K562 (cell line): ENCODE results near the gene PRSS53. TPM values are rescaled to one million over a fixed set of nuclear protein-coding genes. Genes with fewer than 3 reads are reported as not detected.

Experiments
- ATAC-seq: fragments of 200-7000 bp; cut with Tn5 transposase; 3 replicates; pipeline ENCODE4 v1.9.1; 2020; ENCODE audit warnings: moderate library complexity
- BruUV-seq: library from RNA; stranded (reverse); fragments of 400-500 nt; replicated peaks from 2 replicates; lab custom pipeline; 2021; lab: Mats Ljungman, UMichigan
- CTCF ChIA-PET: fragments of 300-600 bp; formaldehyde crosslinking; extraction: SDS; loops from one replicate; lab custom pipeline; 2021; ENCODE audit warnings: low intra/inter-chr PET ratio; lab: Yijun Ruan, JAX
- POLR2A ChIA-PET: fragments of 300-600, 350-650 bp; sonication (Branson Sonifier 250); formaldehyde crosslinking; extraction: SDS; loops from one replicate; lab custom pipeline; 2021; ENCODE audit warnings: antibody characterized with exemption, inconsistent platforms; lab: Yijun Ruan, JAX
- DNase-seq, 4 experiments: peaks; one replicate each; pipeline versions ENCODE4 v3.0.0 to v3.0.0-alpha.2; 2011 to 2018; ENCODE audit warnings: low spot score in 3 of 4, mixed read lengths in 3 of 4; ENCODE audit errors: extremely low read depth in 1 of 4
- FAIRE-seq: peaks from 2 replicates; lab custom pipeline; 2011; peaks lifted over from hg19 to GRCh38; lab: Jason Lieb, UNC
- H2AFZ ChIP-seq: 2 replicates; pipeline ENCODE4 v1.6.0; 2011; ENCODE audit warnings: low read depth, low read length, control low read depth, inconsistent platforms
- H3K27ac ChIP-seq: fragments of 200-600 bp; 3 replicates; pipeline ENCODE4 v1.8.0; 2011; ENCODE audit warnings: low read depth, mild to moderate bottlenecking, control low read depth, inconsistent platforms, low read length, moderate library complexity, mixed read lengths; ENCODE audit errors: extremely low read depth
- H3K27me3 ChIP-seq, 2 experiments: fragments of 300-600 bp in 1 of 2; 2 replicates in 1 of 2; 3 replicates in 1 of 2; pipeline versions ENCODE4 v1.6.0 to v1.8.0; 2011; ENCODE audit warnings: inconsistent platforms in 2 of 2, low read length in 2 of 2, mild to moderate bottlenecking in 1 of 2, mixed read lengths in 1 of 2, moderate library complexity in 1 of 2; ENCODE audit not compliant: control insufficient read depth in 2 of 2, insufficient read depth in 2 of 2
- H3K36me3 ChIP-seq: fragments of 300-600 bp; 3 replicates; pipeline ENCODE4 v1.8.0; 2011; ENCODE audit warnings: mild to moderate bottlenecking, low read length, inconsistent platforms; ENCODE audit not compliant: control insufficient read depth, insufficient read depth
- H3K4me1 ChIP-seq, 2 experiments: fragments of 200-600 bp in 1 of 2; replicated peaks in 1 of 2; 2 replicates in 1 of 2; 3 replicates in 1 of 2; pipeline versions ENCODE4 v1.5.1 to v1.8.0; 2011; ENCODE audit warnings: inconsistent platforms in 2 of 2, low read length in 2 of 2, mild to moderate bottlenecking in 1 of 2, mixed read lengths in 1 of 2, moderate library complexity in 1 of 2; ENCODE audit not compliant: control insufficient read depth in 2 of 2, insufficient read depth in 2 of 2
- H3K4me2 ChIP-seq: 2 replicates; pipeline ENCODE4 v1.6.1; 2011; ENCODE audit warnings: low read length, control low read depth, inconsistent platforms, mixed read lengths; ENCODE audit not compliant: insufficient read depth
- H3K4me3 ChIP-seq: fragments of 200-600 bp; sonication (generic), shearing (Covaris generic); 2 replicates; pipeline ENCODE4 v1.5.1; 2016; ENCODE audit warnings: control low read depth, inconsistent platforms
- H3K79me2 ChIP-seq: fragments of 200-600 bp; 3 replicates; pipeline ENCODE4 v1.8.0; 2011; ENCODE audit warnings: low read length, inconsistent platforms; ENCODE audit not compliant: control insufficient read depth, insufficient read depth
- H3K9ac ChIP-seq, 2 experiments: 2 replicates each; pipeline versions ENCODE4 v1.6.0 to v1.6.1; 2011; ENCODE audit warnings: low read depth in 2 of 2, low read length in 2 of 2, control low read depth in 1 of 2, inconsistent platforms in 1 of 2, mild to moderate bottlenecking in 1 of 2, mixed read lengths in 1 of 2; ENCODE audit not compliant: insufficient read depth in 1 of 2
- H3K9me1 ChIP-seq: one replicate; pipeline ENCODE4 v1.6.0; 2011; ENCODE audit warnings: inconsistent platforms, mild to moderate bottlenecking, low read length, moderate library complexity; ENCODE audit not compliant: control insufficient read depth, insufficient read depth
- H3K9me3 ChIP-seq: replicated peaks from 2 replicates; pipeline ENCODE4 v1.5.1; 2011; ENCODE audit warnings: low read depth, low read length, inconsistent platforms; ENCODE audit not compliant: control insufficient read depth, insufficient read depth
- H4K20me1 ChIP-seq: replicated peaks from 2 replicates; pipeline ENCODE4 v1.6.1; 2011; ENCODE audit warnings: low read length, inconsistent platforms, mixed read lengths; ENCODE audit not compliant: control insufficient read depth, insufficient read depth
- CHD7 ChIP-seq: fragments of 200-600 bp; sonication (generic); IDR thresholded peaks from one replicate; pipeline ENCODE4 v1.6.1; 2012; ENCODE audit warnings: mild to moderate bottlenecking, low read depth, low read length, inconsistent platforms
- EP400 ChIP-seq: fragments of 450-650 bp; IDR thresholded peaks from 2 replicates; pipeline ENCODE4 v1.6.1; 2017; ENCODE audit warnings: antibody characterized with exemption, mild to moderate bottlenecking, moderate library complexity
- NBN ChIP-seq: fragments of 450-650 bp; IDR thresholded peaks from 2 replicates; pipeline ENCODE4 v1.6.1; 2016; ENCODE audit warnings: low read depth, mild to moderate bottlenecking
- ZNF263 ChIP-seq: sonication (generic); formaldehyde crosslinking; IDR thresholded peaks from 2 replicates; pipeline ENCODE4 v1.8.0; 2022; ENCODE audit warnings: mild to moderate bottlenecking, missing genetic modification reagents, borderline replicate concordance
- ZNF717 ChIP-seq: fragments of 250-450 bp; sonication (Bioruptor Pico); IDR thresholded peaks from 2 replicates; pipeline ENCODE4 v1.5.0; 2021
- WGBS: fragments of 100-300 bp; shearing (Covaris generic); methylation state at CpG from one replicate; pipeline ENCODE4 v1.1.6; 2016; ENCODE audit warnings: low coverage, mixed read lengths; ENCODE audit not compliant: insufficient coverage; ENCODE audit errors: missing lambda C conversion rate; 5-methylcytosine and 5-hydroxymethylcytosine counted together
- in situ Hi-C: fragments of 300-500 bp; cut with MboI; formaldehyde crosslinking; loops from 4 replicates; pipeline ENCODE4 v1.15.0; 2018; ENCODE audit warnings: inconsistent platforms, mixed read lengths
- intact Hi-C: fragments of 100-400 bp; cut with micrococcal nuclease; formaldehyde crosslinking; loops from 2 replicates; pipeline ENCODE4 v1.14.2; 2022
- polyA plus RNA-seq, 8 experiments: library from polyadenylated mRNA; depleted of rRNA in 4 of 8; stranded (reverse) in 5 of 8; unstranded in 3 of 8; fragments of >200 nt; fragmentation: Nextera tagmentation in 2 of 8; fragmentation: Illumina TruSeq in 1 of 8; extraction: Ambion mirVana in 2 of 8; extraction: Trizol in 1 of 8; gene quantifications; 2 replicates each; pipeline versions ENCODE4 v1.2.1 to v1.2.3, GENCODE V29; 2011 to 2014; ENCODE audit warnings: inconsistent platforms in 1 of 8, missing spikeins in 1 of 8
- total RNA-seq, 7 experiments: library from RNA; depleted of rRNA in 6 of 7; stranded (reverse); fragments of >200 nt in 6 of 7; fragmentation: Illumina TruSeq in 2 of 7; extraction: Trizol in 2 of 7; gene quantifications; 2 replicates each; pipeline versions ENCODE4 v1.2.1 to v1.2.3, GENCODE V29; 2011 to 2021; ENCODE audit warnings: low replicate concordance in 1 of 7
- TF ChIP-seq, protein P1 (sequence below): fragments of 250-450 bp; sonication (Bioruptor Pico); IDR thresholded peaks from 2 replicates; pipeline ENCODE4 v1.5.0; 2021

The PRSS53 gene
- total and polyA plus RNA-seq, 9 of the 15 experiments (the other 6 are each of a cell fraction or from before 2014, with no cell fraction given), result 0.40 to 1.9 (median 0.78) TPM; not detected in 2

DNA sequence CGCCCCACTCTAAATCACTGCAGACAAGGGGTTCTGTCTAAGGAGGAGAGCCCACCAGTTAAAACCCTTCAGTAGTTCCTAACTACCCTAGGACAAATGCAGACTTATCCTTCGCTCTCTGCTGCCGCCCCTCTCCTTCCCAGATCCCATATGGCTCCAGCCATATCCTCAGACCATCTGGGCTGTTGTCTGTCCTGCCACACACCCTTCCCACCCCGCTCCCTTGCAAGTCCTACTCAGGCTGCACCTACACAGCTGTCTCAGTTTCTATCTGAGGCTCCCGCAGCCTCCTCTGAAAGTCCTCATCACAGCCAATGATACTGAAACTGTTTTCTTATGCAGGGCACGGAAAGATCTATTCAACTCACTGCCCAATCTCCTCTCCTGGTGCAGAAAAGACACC lies 18.7 kb upstream of the PRSS53 start:
- POLR2A ChIA-PET, result interaction anchor here (0.9 to 1.6 kb wide), 3 partner anchors 10 to 73 kb away, joined by 3 to 6 read pairs (median 4); partner anchors contain the start of genes FUS and KAT8
- intact Hi-C loops (loop anchor here (5.0 kb wide), 1 partner anchor 35 kb away; no protein-coding TSS in a partner anchor), in situ Hi-C loops (no loop called here)
- H3K27ac ChIP-seq, result no peak overlapping the region
- H4K20me1 ChIP-seq, result no peaks in the 10 kb centered on the region
- H3K4me2 ChIP-seq, result peak overlapping the region; percentile 81
- peak; percentile 48 for FAIRE-seq
- DNase-seq, result no peak
- ATAC-seq, result no peak
- H3K36me3 ChIP-seq, result peaks cover 34% of the 10 kb centered on the region; the same call in 2 of the 3 replicates
- no peak overlapping the region for H3K4me3 ChIP-seq
- 76% methylated on average over 5 of the region's 6 CpGs for WGBS
- no peaks in the 10 kb centered on the region for H3K9me3 ChIP-seq
- no peaks in the 10 kb centered on the region for H3K9me1 ChIP-seq
- peaks cover 8 to 36% of the 10 kb centered on the region in 2 experiments for H3K4me1 ChIP-seq
- CTCF ChIA-PET, result no interaction called here
- H3K27me3 ChIP-seq, result no peaks in the 10 kb centered on the region
- TF ChIP-seq ZNF263 (CRISPR knock-in tag), result no peak
- no peak for TF ChIP-seq ZNF717 (CRISPR knock-in tag)
- no peak for TF ChIP-seq NBN
- TF ChIP-seq, protein P1, sequence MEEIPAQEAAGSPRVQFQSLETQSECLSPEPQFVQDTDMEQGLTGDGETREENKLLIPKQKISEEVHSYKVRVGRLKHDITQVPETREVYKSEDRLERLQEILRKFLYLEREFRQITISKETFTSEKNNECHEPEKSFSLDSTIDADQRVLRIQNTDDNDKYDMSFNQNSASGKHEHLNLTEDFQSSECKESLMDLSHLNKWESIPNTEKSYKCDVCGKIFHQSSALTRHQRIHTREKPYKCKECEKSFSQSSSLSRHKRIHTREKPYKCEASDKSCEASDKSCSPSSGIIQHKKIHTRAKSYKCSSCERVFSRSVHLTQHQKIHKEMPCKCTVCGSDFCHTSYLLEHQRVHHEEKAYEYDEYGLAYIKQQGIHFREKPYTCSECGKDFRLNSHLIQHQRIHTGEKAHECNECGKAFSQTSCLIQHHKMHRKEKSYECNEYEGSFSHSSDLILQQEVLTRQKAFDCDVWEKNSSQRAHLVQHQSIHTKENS (CRISPR knock-in tag), result no peak
- no peak for TF ChIP-seq CHD7
- 0 out of 2 replicates have a peak, but pooled peaks have one; percentile 3 for TF ChIP-seq EP400
- no peak overlapping the region for H3K9ac ChIP-seq
- H3K79me2 ChIP-seq, result peaks cover 13% of the 10 kb centered on the region
- H2AFZ ChIP-seq, result peak overlapping the region; percentile 99
- no TSS peak for BruUV-seq
